ENCODE data around the gene SLC6A1.

Gene SLC6A1

DNA sequence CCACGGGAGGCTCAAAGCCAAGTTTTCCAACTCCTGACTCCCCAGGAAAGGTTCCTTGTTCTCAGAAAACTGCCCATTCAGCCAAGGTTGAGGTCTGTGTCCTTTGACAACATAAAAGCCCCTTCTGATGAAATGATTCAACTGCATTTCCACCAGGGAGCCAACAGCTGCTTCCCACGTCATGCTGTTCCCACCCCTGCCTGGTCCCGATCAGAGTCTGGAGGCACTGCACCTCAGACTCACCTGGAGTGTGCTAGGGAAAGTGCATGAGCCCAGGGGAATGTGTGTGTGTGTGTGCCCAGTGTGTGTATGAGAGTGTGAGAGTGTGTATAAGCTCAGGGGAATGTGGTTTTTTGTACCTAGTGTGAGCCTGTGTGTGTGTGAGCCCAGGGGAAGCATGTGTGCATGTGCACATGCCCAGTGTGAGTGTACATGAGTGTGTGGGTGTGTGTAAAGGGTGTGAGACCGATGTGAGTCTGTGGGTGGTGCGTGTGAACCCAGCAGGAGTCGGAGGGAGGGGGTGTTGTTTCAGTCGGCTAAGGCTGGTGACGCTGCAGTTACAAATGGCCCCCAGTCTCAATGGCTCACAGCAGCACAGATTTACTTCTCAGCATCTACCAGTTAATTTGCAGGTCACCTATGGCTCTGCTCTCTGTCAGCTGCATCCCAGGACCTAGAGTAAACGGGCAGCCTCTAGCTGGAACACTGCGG, 20.3 kb upstream of the SLC6A1 start:
- H3K27ac ChIP-seq (ENCODE audit: low read length): no peak overlapping the region
- no peaks in the 10 kb centered on the region for H3K27me3 ChIP-seq (ENCODE audit: control insufficient read depth, insufficient read depth, low read length)
- no peaks in the 10 kb centered on the region for H3K9me3 ChIP-seq (ENCODE audit: control insufficient read depth, insufficient read depth, low read length)
- no peak for DNase-seq (ENCODE audit: low read depth, low spot score)
- H3K4me1 ChIP-seq (ENCODE audit: control insufficient read depth, insufficient read depth, low read length): 0 out of 2 replicates have a peak, but pooled peaks cover 2% of the 10 kb centered on the region
- H3K36me3 ChIP-seq (ENCODE audit: control insufficient read depth, insufficient read depth, low read length): no peaks in the 10 kb centered on the region
- no CpG with 5 or more reads among the region's 10 CpGs for WGBS (ENCODE audit: insufficient coverage, insufficient read length)
- H3K4me3 ChIP-seq (ENCODE audit: low read length): no peak overlapping the region

DNA sequence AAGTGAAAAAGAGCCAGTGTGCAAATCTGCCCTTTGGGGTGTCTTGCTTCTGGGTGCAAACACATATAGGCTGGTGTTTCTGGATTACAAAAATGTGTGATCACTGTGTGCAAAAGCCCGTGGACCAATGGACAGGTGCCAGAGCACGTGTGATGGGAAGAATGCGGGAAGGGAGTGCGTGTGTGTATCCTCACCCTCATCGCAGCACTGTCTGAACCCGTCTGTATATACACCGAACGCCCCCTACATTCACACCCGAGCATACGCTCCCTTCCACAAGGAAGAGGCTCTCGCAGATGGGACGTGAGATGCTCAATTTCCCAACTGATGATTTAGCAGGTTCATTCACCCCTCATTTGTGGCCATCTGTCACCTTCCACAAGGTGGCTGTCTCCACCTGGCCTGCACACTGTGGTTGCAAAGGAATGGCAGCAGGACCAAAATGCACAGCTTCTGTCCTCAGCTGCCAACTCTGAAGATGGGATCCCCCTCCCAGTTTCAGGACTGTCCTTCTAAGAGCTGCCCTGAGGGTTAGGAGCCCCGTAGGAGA, 19.4 kb upstream of the SLC6A1 start:
- Histone ChIP-seq H3K27me3 (ENCODE audit: control insufficient read depth, insufficient read depth, low read length) (no peaks in the 10 kb centered on the region), H3K9me3 (ENCODE audit: control insufficient read depth, insufficient read depth, low read length) (no peaks in the 10 kb centered on the region), H3K36me3 (ENCODE audit: control insufficient read depth, insufficient read depth, low read length) (no peaks in the 10 kb centered on the region), H3K27ac (ENCODE audit: low read length) (no peak overlapping the region), H3K4me3 (ENCODE audit: low read length) (no peak overlapping the region), H3K4me1 (ENCODE audit: control insufficient read depth, insufficient read depth, low read length) (0 out of 2 replicates have a peak, but pooled peaks cover 4% of the 10 kb centered on the region)
- DNase-seq (ENCODE audit: low read depth, low spot score): no peak
- WGBS (ENCODE audit: insufficient coverage, insufficient read length): no CpG with 5 or more reads among the region's 13 CpGs

DNA sequence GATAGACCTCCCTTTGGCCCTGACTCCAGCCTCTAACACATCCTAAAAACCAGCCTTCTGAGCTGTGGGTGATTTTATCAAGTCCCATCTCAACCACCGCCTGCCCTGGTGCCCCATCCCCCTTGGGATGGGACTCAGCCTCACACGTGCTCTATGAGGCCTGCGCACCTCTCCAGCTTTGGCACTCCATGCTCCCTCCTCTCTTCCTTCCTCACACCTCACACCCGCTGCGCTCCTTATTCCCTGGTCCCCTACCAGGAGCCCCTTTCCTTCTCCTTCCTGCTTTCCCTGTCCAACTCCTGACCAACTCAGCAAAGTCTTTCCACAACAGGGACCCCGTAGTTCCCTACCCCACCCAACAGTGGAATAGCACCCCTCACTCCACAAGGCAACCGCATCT, 18.4 kb upstream of the SLC6A1 start:
- Histone ChIP-seq H3K4me1 (ENCODE audit: control insufficient read depth, insufficient read depth, low read length) (0 out of 2 replicates have a peak, but pooled peaks cover 2% of the 10 kb centered on the region), H3K36me3 (ENCODE audit: control insufficient read depth, insufficient read depth, low read length) (no peaks in the 10 kb centered on the region), H3K4me3 (ENCODE audit: low read length) (no peak overlapping the region), H3K9me3 (ENCODE audit: control insufficient read depth, insufficient read depth, low read length) (no peaks in the 10 kb centered on the region), H3K27ac (ENCODE audit: low read length) (no peak overlapping the region), H3K27me3 (ENCODE audit: control insufficient read depth, insufficient read depth, low read length) (no peaks in the 10 kb centered on the region)
- DNase-seq (ENCODE audit: low read depth, low spot score): no peak
- no CpG with 5 or more reads among the region's 7 CpGs for WGBS (ENCODE audit: insufficient coverage, insufficient read length)

DNA sequence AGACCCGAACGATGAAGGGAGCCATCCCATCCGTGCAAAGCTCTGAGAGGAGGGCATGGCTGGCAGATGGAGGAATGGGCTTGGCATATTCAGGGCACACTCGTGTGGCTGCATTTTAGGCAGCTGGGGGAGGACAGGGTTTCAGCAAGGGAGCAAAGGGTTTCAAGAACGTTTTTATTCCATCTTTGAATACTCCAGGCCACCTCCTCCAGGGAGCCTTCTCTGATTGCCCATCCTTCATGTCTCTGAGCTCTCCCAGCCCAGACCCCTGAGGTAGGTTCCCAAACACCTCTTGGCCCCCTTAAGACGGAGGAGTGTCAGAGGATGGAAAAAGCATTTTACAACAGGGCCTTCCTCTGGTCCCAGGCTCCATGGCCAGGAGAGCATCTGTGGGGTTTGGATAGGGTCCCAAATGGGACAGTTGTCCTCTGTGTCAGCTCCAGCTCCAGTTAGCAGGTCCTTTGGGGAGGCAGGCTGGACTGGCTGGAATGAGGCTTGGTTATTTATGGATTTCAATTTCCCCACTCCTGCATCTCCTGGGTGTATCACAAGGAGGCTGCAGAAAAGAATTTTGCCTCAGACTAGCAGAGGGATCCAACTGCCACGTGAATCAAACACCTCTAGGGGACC, 17.7 kb upstream of the SLC6A1 start:
- WGBS (ENCODE audit: insufficient coverage, insufficient read length): no CpG with 5 or more reads among the region's 7 CpGs
- Histone ChIP-seq H3K27ac (ENCODE audit: low read length) (no peak overlapping the region), H3K4me3 (ENCODE audit: low read length) (no peak overlapping the region), H3K27me3 (ENCODE audit: control insufficient read depth, insufficient read depth, low read length) (no peaks in the 10 kb centered on the region), H3K9me3 (ENCODE audit: control insufficient read depth, insufficient read depth, low read length) (no peaks in the 10 kb centered on the region), H3K4me1 (ENCODE audit: control insufficient read depth, insufficient read depth, low read length) (0 out of 2 replicates have a peak, but pooled peaks cover 2% of the 10 kb centered on the region), H3K36me3 (ENCODE audit: control insufficient read depth, insufficient read depth, low read length) (no peaks in the 10 kb centered on the region)
- DNase-seq (ENCODE audit: low read depth, low spot score): no peak

DNA sequence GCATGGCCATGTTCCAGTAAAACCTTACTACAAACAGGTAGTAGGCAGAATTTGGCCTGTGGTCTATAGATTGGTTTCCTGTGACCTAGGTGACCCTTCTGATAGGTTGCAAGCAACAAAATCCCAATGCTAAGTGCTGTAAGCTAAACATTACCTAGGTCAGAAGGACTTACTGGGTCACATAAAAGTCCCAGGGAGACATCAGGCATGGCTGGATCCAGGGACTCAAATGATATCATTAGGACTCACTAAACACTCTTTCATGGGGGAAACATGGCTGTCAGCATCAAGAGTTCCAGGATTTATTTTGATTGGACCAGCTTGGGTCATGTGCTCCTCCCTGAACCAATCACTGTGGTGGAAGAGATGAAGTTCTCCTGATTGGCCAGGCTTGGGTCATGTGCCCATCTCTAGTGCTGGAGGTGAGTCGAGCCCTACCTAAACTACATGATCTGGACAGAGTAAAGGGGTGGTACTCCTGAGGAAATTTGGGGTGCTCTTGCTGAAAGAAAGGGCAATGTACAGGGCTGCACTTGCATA, 16.8 kb upstream of the SLC6A1 start:
- no peak for DNase-seq (ENCODE audit: low read depth, low spot score)
- no peaks in the 10 kb centered on the region for H3K36me3 ChIP-seq (ENCODE audit: control insufficient read depth, insufficient read depth, low read length)
- H3K27ac ChIP-seq (ENCODE audit: low read length): no peak overlapping the region
- no peaks in the 10 kb centered on the region for H3K9me3 ChIP-seq (ENCODE audit: control insufficient read depth, insufficient read depth, low read length)
- WGBS (ENCODE audit: insufficient coverage, insufficient read length): no CpG with 5 or more reads among the region's 1 CpG
- H3K4me3 ChIP-seq (ENCODE audit: low read length): no peak overlapping the region
- no peaks in the 10 kb centered on the region for H3K27me3 ChIP-seq (ENCODE audit: control insufficient read depth, insufficient read depth, low read length)
- 0 out of 2 replicates have a peak, but pooled peaks cover 2% of the 10 kb centered on the region for H3K4me1 ChIP-seq (ENCODE audit: control insufficient read depth, insufficient read depth, low read length)

DNA sequence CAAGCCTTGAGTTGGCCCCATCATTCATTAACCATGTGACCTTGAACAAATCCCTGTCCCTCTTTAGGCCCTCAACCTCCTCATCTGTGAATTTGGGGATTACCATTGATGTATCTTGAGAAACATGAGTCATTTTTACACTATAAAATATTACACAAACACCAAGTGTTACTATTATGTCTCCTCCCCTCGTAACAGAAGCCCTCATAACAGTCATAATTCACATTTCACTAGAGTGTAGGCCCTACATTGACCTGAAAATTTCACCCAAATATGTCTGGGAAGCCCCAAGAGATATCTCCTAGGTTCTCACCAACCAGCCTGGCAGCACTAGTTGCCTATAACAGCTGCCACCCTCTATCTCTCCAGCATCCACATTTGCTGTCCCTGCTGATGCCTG, 15.8 kb upstream of the SLC6A1 start:
- no peaks in the 10 kb centered on the region for H3K9me3 ChIP-seq (ENCODE audit: control insufficient read depth, insufficient read depth, low read length)
- H3K27me3 ChIP-seq (ENCODE audit: control insufficient read depth, insufficient read depth, low read length): no peaks in the 10 kb centered on the region
- no peak overlapping the region for H3K27ac ChIP-seq (ENCODE audit: low read length)
- H3K4me1 ChIP-seq (ENCODE audit: control insufficient read depth, insufficient read depth, low read length): 0 out of 2 replicates have a peak, but pooled peaks cover 2% of the 10 kb centered on the region
- no peaks in the 10 kb centered on the region for H3K36me3 ChIP-seq (ENCODE audit: control insufficient read depth, insufficient read depth, low read length)
- no peak for DNase-seq (ENCODE audit: low read depth, low spot score)
- no peak overlapping the region for H3K4me3 ChIP-seq (ENCODE audit: low read length)
- WGBS (ENCODE audit: insufficient coverage, insufficient read length): no CpG with 5 or more reads among the region's 1 CpG

DNA sequence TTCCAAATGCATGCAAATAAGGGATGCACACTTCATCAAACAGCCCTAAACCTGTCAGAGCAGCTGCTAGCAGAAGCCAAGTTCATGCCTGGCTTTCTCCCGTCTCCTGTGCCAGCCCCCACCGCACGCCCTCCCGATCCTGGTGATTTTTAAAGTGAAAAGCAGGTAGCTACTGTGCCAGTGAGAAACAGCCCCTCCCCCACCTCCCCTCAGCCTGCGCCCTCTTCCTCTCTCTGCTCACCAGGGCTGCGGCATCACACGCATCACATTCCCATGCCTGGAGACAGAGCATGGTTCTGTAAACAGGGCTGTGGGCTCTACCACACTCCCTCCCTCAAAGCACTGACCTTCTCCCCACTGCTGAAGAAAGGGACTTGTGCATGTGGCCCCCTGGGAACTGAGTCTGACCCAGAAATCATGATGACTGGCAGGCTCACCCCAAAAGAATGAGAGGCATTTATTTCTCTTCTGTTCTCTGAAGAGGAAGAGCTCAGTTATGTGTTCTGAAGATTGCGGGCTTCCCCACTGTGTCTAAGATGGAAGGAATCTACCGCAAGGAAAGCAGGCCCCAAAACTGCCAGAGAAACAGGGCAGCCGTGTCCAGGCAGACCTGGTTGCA, 14.5 kb upstream of the SLC6A1 start:
- Histone ChIP-seq H3K27me3 (ENCODE audit: control insufficient read depth, insufficient read depth, low read length) (no peaks in the 10 kb centered on the region), H3K36me3 (ENCODE audit: control insufficient read depth, insufficient read depth, low read length) (no peaks in the 10 kb centered on the region), H3K27ac (ENCODE audit: low read length) (no peak overlapping the region), H3K4me1 (ENCODE audit: control insufficient read depth, insufficient read depth, low read length) (0 out of 2 replicates have a peak, but pooled peaks cover 2% of the 10 kb centered on the region), H3K4me3 (ENCODE audit: low read length) (no peak overlapping the region), H3K9me3 (ENCODE audit: control insufficient read depth, insufficient read depth, low read length) (no peaks in the 10 kb centered on the region)
- no peak for DNase-seq (ENCODE audit: low read depth, low spot score)
- WGBS (ENCODE audit: insufficient coverage, insufficient read length): no CpG with 5 or more reads among the region's 10 CpGs

DNA sequence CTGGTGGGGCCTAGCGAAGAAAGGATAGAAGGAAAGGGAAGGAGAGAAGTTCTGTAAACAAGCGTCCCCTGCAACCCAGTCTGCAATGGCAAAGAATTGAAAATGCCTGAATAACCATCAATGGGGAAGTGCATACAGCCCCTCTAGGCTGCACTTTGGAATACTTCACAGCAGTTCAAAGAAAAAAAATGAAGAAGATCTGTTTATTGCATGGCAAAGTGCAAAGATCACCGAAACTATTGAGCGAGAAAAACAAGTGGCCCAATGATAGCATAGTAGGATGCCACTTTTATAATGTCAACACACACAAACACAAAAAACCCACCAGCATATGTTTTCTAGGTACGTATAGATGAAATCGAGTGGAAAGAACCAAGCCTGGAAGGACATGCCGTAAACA, 13.6 kb upstream of the SLC6A1 start:
- no peak overlapping the region for H3K4me3 ChIP-seq (ENCODE audit: low read length)
- no CpG with 5 or more reads among the region's 7 CpGs for WGBS (ENCODE audit: insufficient coverage, insufficient read length)
- no peaks in the 10 kb centered on the region for H3K9me3 ChIP-seq (ENCODE audit: control insufficient read depth, insufficient read depth, low read length)

DNA sequence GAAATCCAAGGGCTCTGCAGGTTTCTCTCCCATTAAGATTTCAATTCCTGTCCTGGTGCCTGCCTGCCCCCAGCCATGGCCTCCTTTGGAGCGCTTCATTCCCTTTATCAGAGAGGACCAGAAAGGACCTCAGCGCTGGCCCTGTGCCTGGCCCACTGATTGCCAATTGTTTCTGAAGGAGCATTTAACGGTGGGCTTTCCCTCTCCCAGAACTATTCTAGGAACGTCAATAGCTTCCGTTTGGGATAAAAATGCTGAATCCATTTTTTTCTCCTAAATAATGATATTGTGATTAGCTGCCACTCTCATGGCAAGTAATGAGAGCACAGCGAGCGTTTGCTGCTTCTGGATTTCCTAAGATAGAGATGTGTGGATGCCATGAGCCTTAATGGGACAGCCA, 12.2 kb upstream of the SLC6A1 start:
- no CpG with 5 or more reads among the region's 7 CpGs for WGBS (ENCODE audit: insufficient coverage, insufficient read length)

More for the DNA sequence above, 13.6 kb upstream of the SLC6A1 start:
- Histone ChIP-seq H3K27me3 (ENCODE audit: control insufficient read depth, insufficient read depth, low read length) (no peaks in the 10 kb centered on the region), H3K27ac (ENCODE audit: low read length) (no peak overlapping the region), H3K4me1 (ENCODE audit: control insufficient read depth, insufficient read depth, low read length) (0 out of 2 replicates have a peak, but pooled peaks cover 2% of the 10 kb centered on the region), H3K36me3 (ENCODE audit: control insufficient read depth, insufficient read depth, low read length) (no peaks in the 10 kb centered on the region)
- no peak for DNase-seq (ENCODE audit: low read depth, low spot score)

DNA sequence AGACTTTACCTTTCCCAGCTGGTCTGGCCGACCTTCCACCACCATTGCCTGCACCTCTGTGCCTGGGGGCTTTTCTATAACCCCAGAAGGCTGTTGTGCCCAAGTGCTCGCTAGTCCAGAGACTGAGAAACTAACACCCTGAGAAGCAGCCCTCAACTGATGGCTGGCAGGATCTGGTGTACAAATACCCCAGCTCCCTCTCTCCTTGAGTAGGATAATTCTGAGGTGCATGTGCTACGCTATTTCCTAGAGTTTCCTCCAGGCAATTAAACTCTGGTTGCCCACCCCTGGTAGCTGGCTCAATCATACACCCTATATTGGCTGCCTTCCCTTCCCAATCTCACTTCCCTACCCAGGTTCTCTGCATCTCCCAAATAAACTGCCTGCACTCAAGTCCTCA, 11.5 kb upstream of the SLC6A1 start:
- Histone ChIP-seq H3K4me3 (ENCODE audit: low read length) (no peak overlapping the region), H3K9me3 (ENCODE audit: control insufficient read depth, insufficient read depth, low read length) (no peaks in the 10 kb centered on the region), H3K4me1 (ENCODE audit: control insufficient read depth, insufficient read depth, low read length) (0 out of 2 replicates have a peak, but pooled peaks cover 2% of the 10 kb centered on the region), H3K27me3 (ENCODE audit: control insufficient read depth, insufficient read depth, low read length) (no peaks in the 10 kb centered on the region), H3K36me3 (ENCODE audit: control insufficient read depth, insufficient read depth, low read length) (no peaks in the 10 kb centered on the region), H3K27ac (ENCODE audit: low read length) (no peak overlapping the region)
- no peak for DNase-seq (ENCODE audit: low read depth, low spot score)
- no CpG with 5 or more reads among the region's 3 CpGs for WGBS (ENCODE audit: insufficient coverage, insufficient read length)

More for the DNA sequence above, 12.2 kb upstream of the SLC6A1 start:
- no peak for DNase-seq (ENCODE audit: low read depth, low spot score)
- H3K36me3 ChIP-seq (ENCODE audit: control insufficient read depth, insufficient read depth, low read length): no peaks in the 10 kb centered on the region
- 0 out of 2 replicates have a peak, but pooled peaks cover 2% of the 10 kb centered on the region for H3K4me1 ChIP-seq (ENCODE audit: control insufficient read depth, insufficient read depth, low read length)
- no peaks in the 10 kb centered on the region for H3K9me3 ChIP-seq (ENCODE audit: control insufficient read depth, insufficient read depth, low read length)
- no peaks in the 10 kb centered on the region for H3K27me3 ChIP-seq (ENCODE audit: control insufficient read depth, insufficient read depth, low read length)
- H3K27ac ChIP-seq (ENCODE audit: low read length): no peak overlapping the region
- H3K4me3 ChIP-seq (ENCODE audit: low read length): no peak overlapping the region
